ENCODE data around the gene ADGRG2.

ADGRG2 gene

GRCh38 chrX:19064175-19064574 lies 58.1 kb downstream of the ADGRG2 start:
- H3K36me3 ChIP-seq (ENCODE audit: control insufficient read depth in 4 of 4, insufficient read depth in 4 of 4, low read length in 3 of 4), result no peaks in the 10 kb centered on the region
- H3K4me1 ChIP-seq (ENCODE audit: control extremely low read depth in 1 of 4, control insufficient read depth in 4 of 4, insufficient read depth in 4 of 4, low read length in 3 of 4), result no peaks in the 10 kb centered on the region
- CTCF ChIA-PET, result no interaction called here
- peaks cover 0 to 1% (median 0%) of the 10 kb centered on the region in 5 experiments for H3K9me3 ChIP-seq (ENCODE audit: control extremely low read depth in 1 of 5, control insufficient read depth in 4 of 5, insufficient read depth in 2 of 5, low read depth in 1 of 5, low read length in 4 of 5)
- POLR2A ChIA-PET, result no interaction called here
- DNase-seq, result no peak
- peaks cover 0 to 4% (median 0%) of the 10 kb centered on the region in 5 experiments for H3K27me3 ChIP-seq (replicated peaks in 2 of 5; ENCODE audit: control insufficient read depth in 4 of 5, insufficient read depth in 5 of 5, low read length in 4 of 5)
- H3K27ac ChIP-seq (ENCODE audit: insufficient read depth in 1 of 2, low read depth in 1 of 2, low read length in 2 of 2, poor library complexity in 1 of 2, severe bottlenecking in 2 of 2), result no peak overlapping the region
- 90% methylated on average over 6 of the region's 6 CpGs for WGBS (ENCODE audit: insufficient coverage)
- H3K4me3 ChIP-seq (ENCODE audit: control insufficient read depth in 1 of 7, extremely low read depth in 1 of 7, insufficient read depth in 4 of 7, low read depth in 2 of 7, low read length in 6 of 7), result no peak overlapping the region

GRCh38 chrX:19063030-19063429 lies 59.2 kb downstream of the ADGRG2 start:
- WGBS (ENCODE audit: insufficient coverage), result 83% methylated on average over 7 of the region's 8 CpGs
- POLR2A ChIA-PET, result no interaction called here
- peaks cover 0 to 4% (median 0%) of the 10 kb centered on the region in 5 experiments for H3K27me3 ChIP-seq (replicated peaks in 2 of 5; ENCODE audit: control insufficient read depth in 4 of 5, insufficient read depth in 5 of 5, low read length in 4 of 5)

GRCh38 chrX:19059067-19059466 lies 63.2 kb downstream of the ADGRG2 start:
- ChIA-PET POLR2A (no interaction called here), CTCF (no interaction called here)
- WGBS (ENCODE audit: insufficient coverage), result 92% methylated on average over 5 of the region's 6 CpGs
- Histone ChIP-seq H3K9me3 (ENCODE audit: control extremely low read depth in 1 of 5, control insufficient read depth in 4 of 5, insufficient read depth in 2 of 5, low read depth in 1 of 5, low read length in 4 of 5) (no peaks in the 10 kb centered on the region), H3K4me1 (ENCODE audit: control extremely low read depth in 1 of 4, control insufficient read depth in 4 of 4, insufficient read depth in 4 of 4, low read length in 3 of 4) (no peaks in the 10 kb centered on the region), H3K36me3 (ENCODE audit: control insufficient read depth in 4 of 4, insufficient read depth in 4 of 4, low read length in 3 of 4) (no peaks in the 10 kb centered on the region), H3K27ac (ENCODE audit: insufficient read depth in 1 of 2, low read depth in 1 of 2, low read length in 2 of 2, poor library complexity in 1 of 2, severe bottlenecking in 2 of 2) (no peak overlapping the region), H3K27me3 (replicated peaks in 2 of 5; ENCODE audit: control insufficient read depth in 4 of 5, insufficient read depth in 5 of 5, low read length in 4 of 5) (peaks cover 0 to 4% (median 0%) of the 10 kb centered on the region in 5 experiments), H3K4me3 (ENCODE audit: control insufficient read depth in 1 of 7, extremely low read depth in 1 of 7, insufficient read depth in 4 of 7, low read depth in 2 of 7, low read length in 6 of 7) (no peak overlapping the region)
- DNase-seq, result no peak

More at GRCh38 chrX:19063030-19063429, 59.2 kb downstream of the ADGRG2 start:
- Histone ChIP-seq H3K4me3 (ENCODE audit: control insufficient read depth in 1 of 7, extremely low read depth in 1 of 7, insufficient read depth in 4 of 7, low read depth in 2 of 7, low read length in 6 of 7) (no peak overlapping the region), H3K27ac (ENCODE audit: insufficient read depth in 1 of 2, low read depth in 1 of 2, low read length in 2 of 2, poor library complexity in 1 of 2, severe bottlenecking in 2 of 2) (no peak overlapping the region), H3K9me3 (ENCODE audit: control extremely low read depth in 1 of 5, control insufficient read depth in 4 of 5, insufficient read depth in 2 of 5, low read depth in 1 of 5, low read length in 4 of 5) (peaks cover 0 to 1% (median 0%) of the 10 kb centered on the region in 5 experiments), H3K4me1 (ENCODE audit: control extremely low read depth in 1 of 4, control insufficient read depth in 4 of 4, insufficient read depth in 4 of 4, low read length in 3 of 4) (no peaks in the 10 kb centered on the region), H3K36me3 (ENCODE audit: control insufficient read depth in 4 of 4, insufficient read depth in 4 of 4, low read length in 3 of 4) (no peaks in the 10 kb centered on the region)
- CTCF ChIA-PET, result no interaction called here
- no peak for DNase-seq

GRCh38 chrX:19057856-19058255 lies 64.4 kb downstream of the ADGRG2 start:
- no peak overlapping the region for H3K27ac ChIP-seq (ENCODE audit: insufficient read depth in 1 of 2, low read depth in 1 of 2, low read length in 2 of 2, poor library complexity in 1 of 2, severe bottlenecking in 2 of 2)
- H3K9me3 ChIP-seq (ENCODE audit: control extremely low read depth in 1 of 5, control insufficient read depth in 4 of 5, insufficient read depth in 2 of 5, low read depth in 1 of 5, low read length in 4 of 5), result no peaks in the 10 kb centered on the region
- no peak overlapping the region for H3K4me3 ChIP-seq (ENCODE audit: control insufficient read depth in 1 of 7, extremely low read depth in 1 of 7, insufficient read depth in 4 of 7, low read depth in 2 of 7, low read length in 6 of 7)
- ChIA-PET CTCF (no interaction called here), POLR2A (no interaction called here)
- H3K36me3 ChIP-seq (ENCODE audit: control insufficient read depth in 4 of 4, insufficient read depth in 4 of 4, low read length in 3 of 4), result no peaks in the 10 kb centered on the region
- H3K4me1 ChIP-seq (ENCODE audit: control extremely low read depth in 1 of 4, control insufficient read depth in 4 of 4, insufficient read depth in 4 of 4, low read length in 3 of 4), result no peaks in the 10 kb centered on the region
- H3K27me3 ChIP-seq (replicated peaks in 2 of 5; ENCODE audit: control insufficient read depth in 4 of 5, insufficient read depth in 5 of 5, low read length in 4 of 5), result peaks cover 0 to 4% (median 0%) of the 10 kb centered on the region in 5 experiments
- 60% methylated on average over 1 of the region's 2 CpGs for WGBS (ENCODE audit: insufficient coverage)
- no peak for DNase-seq

- Histone ChIP-seq H3K36me3 (ENCODE audit: control insufficient read depth in 4 of 4, insufficient read depth in 4 of 4, low read length in 3 of 4) (no peaks in the 10 kb centered on the region), H3K27me3 (replicated peaks in 2 of 5; ENCODE audit: control insufficient read depth in 4 of 5, insufficient read depth in 5 of 5, low read length in 4 of 5) (peaks cover 0 to 2% (median 0%) of the 10 kb centered on the region in 5 experiments), H3K4me3 (ENCODE audit: control insufficient read depth in 1 of 7, extremely low read depth in 1 of 7, insufficient read depth in 4 of 7, low read depth in 2 of 7, low read length in 6 of 7) (no peak overlapping the region), H3K27ac (ENCODE audit: insufficient read depth in 1 of 2, low read depth in 1 of 2, low read length in 2 of 2, poor library complexity in 1 of 2, severe bottlenecking in 2 of 2) (no peak overlapping the region), H3K4me1 (ENCODE audit: control extremely low read depth in 1 of 4, control insufficient read depth in 4 of 4, insufficient read depth in 4 of 4, low read length in 3 of 4) (no peaks in the 10 kb centered on the region), H3K9me3 (ENCODE audit: control extremely low read depth in 1 of 5, control insufficient read depth in 4 of 5, insufficient read depth in 2 of 5, low read depth in 1 of 5, low read length in 4 of 5) (no peaks in the 10 kb centered on the region)
- POLR2A ChIA-PET, result no interaction called here
- no peak for DNase-seq
- CTCF ChIA-PET, result no interaction called here
- WGBS (ENCODE audit: insufficient coverage), result 100% methylated on average over 3 of the region's 5 CpGs
These were observed 73.2 kb downstream of the ADGRG2 start for GRCh38 chrX:19049110-19049509.

- CTCF ChIA-PET, result no interaction called here
- H3K36me3 ChIP-seq (ENCODE audit: control insufficient read depth in 4 of 4, insufficient read depth in 4 of 4, low read length in 3 of 4), result no peaks in the 10 kb centered on the region
- POLR2A ChIA-PET, result no interaction called here
- no peak overlapping the region for H3K4me3 ChIP-seq (ENCODE audit: control insufficient read depth in 1 of 7, extremely low read depth in 1 of 7, insufficient read depth in 4 of 7, low read depth in 2 of 7, low read length in 6 of 7)
- no peak overlapping the region for H3K27ac ChIP-seq (ENCODE audit: insufficient read depth in 1 of 2, low read depth in 1 of 2, low read length in 2 of 2, poor library complexity in 1 of 2, severe bottlenecking in 2 of 2)
- H3K27me3 ChIP-seq (replicated peaks in 2 of 5; ENCODE audit: control insufficient read depth in 4 of 5, insufficient read depth in 5 of 5, low read length in 4 of 5), result peaks cover 0 to 2% (median 0%) of the 10 kb centered on the region in 5 experiments
- H3K4me1 ChIP-seq (ENCODE audit: control extremely low read depth in 1 of 4, control insufficient read depth in 4 of 4, insufficient read depth in 4 of 4, low read length in 3 of 4), result no peaks in the 10 kb centered on the region
- DNase-seq, result peak in 2 of 3 donors; percentile 2 to 6
- 72% methylated on average over 6 of the region's 8 CpGs for WGBS (ENCODE audit: insufficient coverage)
- H3K9me3 ChIP-seq (ENCODE audit: control extremely low read depth in 1 of 5, control insufficient read depth in 4 of 5, insufficient read depth in 2 of 5, low read depth in 1 of 5, low read length in 4 of 5), result no peaks in the 10 kb centered on the region
These were observed 75.7 kb downstream of the ADGRG2 start for GRCh38 chrX:19046343-19047215.

- ChIA-PET POLR2A (no interaction called here), CTCF (interaction anchor here (1.9 kb wide), 1 partner anchor 11 kb away, joined by 6 read pairs; no protein-coding TSS in a partner anchor)
- Histone ChIP-seq H3K4me1 (ENCODE audit: control extremely low read depth in 1 of 4, control insufficient read depth in 4 of 4, insufficient read depth in 4 of 4, low read length in 3 of 4) (no peaks in the 10 kb centered on the region), H3K27me3 (replicated peaks in 2 of 5; ENCODE audit: control insufficient read depth in 4 of 5, insufficient read depth in 5 of 5, low read length in 4 of 5) (no peaks in the 10 kb centered on the region), H3K9me3 (ENCODE audit: control extremely low read depth in 1 of 5, control insufficient read depth in 4 of 5, insufficient read depth in 2 of 5, low read depth in 1 of 5, low read length in 4 of 5) (no peaks in the 10 kb centered on the region), H3K27ac (ENCODE audit: insufficient read depth in 1 of 2, low read depth in 1 of 2, low read length in 2 of 2, poor library complexity in 1 of 2, severe bottlenecking in 2 of 2) (no peak overlapping the region), H3K4me3 (ENCODE audit: control insufficient read depth in 1 of 7, extremely low read depth in 1 of 7, insufficient read depth in 4 of 7, low read depth in 2 of 7, low read length in 6 of 7) (no peak overlapping the region), H3K36me3 (ENCODE audit: control insufficient read depth in 4 of 4, insufficient read depth in 4 of 4, low read length in 3 of 4) (no peaks in the 10 kb centered on the region)
- no CpG with 5 or more reads among the region's 3 CpGs for WGBS (ENCODE audit: insufficient coverage)
- peak in 1 of 3 donors; percentile 4 for DNase-seq
These were observed 81.9 kb downstream of the ADGRG2 start for GRCh38 chrX:19040373-19040772.
